Left lung (tissue), 10 donors: ENCODE data around the gene ABHD2. TPM values are rescaled to one million over a fixed set of nuclear protein-coding genes. Genes with fewer than 3 reads are reported as not detected.

Experiments used
- ATAC-seq: fragments of 200-7000 bp; cut with Tn5 transposase; one replicate; pipeline ENCODE4 v1.9.1; 2020; ENCODE audit warnings: moderate library complexity
- DNase-seq, 4 donors: peaks; one replicate each; pipeline ENCODE4 v3.0.0-alpha.2; 2013 to 2020
- H3K27ac ChIP-seq, 2 donors: fragments of 200-600 bp; sonication (generic) in 1 of 2; one replicate each; pipeline versions ENCODE4 v1.5.0 to v1.8.0; 2020 to 2021
- H3K27me3 ChIP-seq, 2 donors: fragments of 200-600 bp; sonication (generic) in 1 of 2; one replicate each; pipeline versions ENCODE4 v1.5.0 to v1.8.0; 2020 to 2021
- H3K36me3 ChIP-seq, 2 donors: fragments of 200-600 bp; sonication (generic) in 1 of 2; one replicate each; pipeline versions ENCODE4 v1.5.0 to v1.8.0; 2020 to 2021
- H3K4me1 ChIP-seq, 2 donors: fragments of 200-600 bp; one replicate each; pipeline ENCODE4 v1.8.0; 2021
- H3K4me3 ChIP-seq, 2 donors: fragments of 200-600 bp; sonication (generic) in 1 of 2; one replicate each; pipeline versions ENCODE4 v1.5.0 to v1.8.0; 2020 to 2021; ENCODE audit warnings: mild to moderate bottlenecking in 1 of 2
- H3K9me3 ChIP-seq, 2 donors: fragments of 200-600 bp; sonication (generic) in 1 of 2; one replicate each; pipeline versions ENCODE4 v1.5.0 to v1.8.0; 2020 to 2021
- intact Hi-C, 2 donors: fragments of 100-400 bp; cut with DNase I; formaldehyde crosslinking; loops; one replicate each; pipeline versions ENCODE4 v1.11.2 to v1.14.2; 2022
- polyA plus RNA-seq, 6 donors: library from polyadenylated mRNA; unstranded; fragments of 120-200 nt; gene quantifications; one replicate each; pipeline ENCODE4 v1.2.1, GENCODE V29; 2013; ENCODE audit not compliant: insufficient read length in 6 of 6
- total RNA-seq, 2 donors: library from RNA; stranded (reverse); fragmentation: NEBNext Ultra II Directional; extraction: Animal tissue kit (Norgen Biotek cat#: 25700); gene quantifications; one replicate each; pipeline ENCODE4 v1.2.1, GENCODE V29; 2021
- TF ChIP-seq, protein P1 (sequence below), 2 donors: fragments of 200-600 bp; sonication (generic) in 1 of 2; IDR thresholded peaks; one replicate each; pipeline versions ENCODE4 v1.5.0 to v1.8.0; 2021; ENCODE audit warnings: antibody characterized with exemption in 2 of 2
- donor health status: DM: no; HTN: yes; CAD: no.
- donor health status: DM: no; HTN: no; CAD: no.

The ABHD2 gene
- total and polyA plus RNA-seq, 8 donors: 35.4 to 231 (median 46.9) TPM

DNA sequence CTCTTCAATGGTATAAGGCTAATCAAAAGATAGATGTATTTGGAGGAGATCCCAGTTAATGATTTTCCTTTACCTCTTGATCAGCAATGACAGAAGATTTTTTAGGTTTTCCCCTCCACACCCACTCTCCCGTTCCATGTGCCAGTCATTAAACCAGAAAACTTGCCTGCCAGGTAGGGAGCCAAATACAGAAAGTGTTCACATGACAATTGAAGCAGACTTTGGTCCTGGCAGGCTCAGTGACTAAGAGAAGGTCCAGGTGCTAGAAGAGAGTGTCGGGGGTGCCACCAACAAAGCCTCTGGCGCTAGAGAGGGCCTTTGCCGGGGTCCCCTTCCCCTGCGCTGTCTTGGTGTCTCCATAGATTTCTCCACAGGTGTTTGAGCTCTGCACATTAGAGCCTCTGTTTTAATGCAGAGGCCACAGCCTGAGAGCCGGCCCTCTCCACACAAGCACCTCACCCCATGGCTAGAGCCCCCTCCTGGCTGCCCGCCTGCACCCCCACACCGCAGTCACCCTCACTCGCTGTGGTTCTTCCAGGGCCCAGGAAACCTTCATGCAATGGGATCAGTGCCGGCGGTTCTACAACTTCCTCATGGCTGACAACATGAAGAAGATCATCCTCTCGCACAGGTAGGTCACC lies 96.8 kb downstream of the ABHD2 start:
- no peaks in the 10 kb centered on the region for H3K9me3 ChIP-seq
- peaks cover 0 to 82% of the 10 kb centered on the region in 2 donors for H3K36me3 ChIP-seq
- no peak overlapping the region for H3K27ac ChIP-seq
- H3K4me3 ChIP-seq: no peak overlapping the region
- H3K27me3 ChIP-seq: no peaks in the 10 kb centered on the region
- peaks cover 0 to 3% of the 10 kb centered on the region in 2 donors for H3K4me1 ChIP-seq
- ATAC-seq (no peak), DNase-seq (no peak)
- TF ChIP-seq, protein P1, sequence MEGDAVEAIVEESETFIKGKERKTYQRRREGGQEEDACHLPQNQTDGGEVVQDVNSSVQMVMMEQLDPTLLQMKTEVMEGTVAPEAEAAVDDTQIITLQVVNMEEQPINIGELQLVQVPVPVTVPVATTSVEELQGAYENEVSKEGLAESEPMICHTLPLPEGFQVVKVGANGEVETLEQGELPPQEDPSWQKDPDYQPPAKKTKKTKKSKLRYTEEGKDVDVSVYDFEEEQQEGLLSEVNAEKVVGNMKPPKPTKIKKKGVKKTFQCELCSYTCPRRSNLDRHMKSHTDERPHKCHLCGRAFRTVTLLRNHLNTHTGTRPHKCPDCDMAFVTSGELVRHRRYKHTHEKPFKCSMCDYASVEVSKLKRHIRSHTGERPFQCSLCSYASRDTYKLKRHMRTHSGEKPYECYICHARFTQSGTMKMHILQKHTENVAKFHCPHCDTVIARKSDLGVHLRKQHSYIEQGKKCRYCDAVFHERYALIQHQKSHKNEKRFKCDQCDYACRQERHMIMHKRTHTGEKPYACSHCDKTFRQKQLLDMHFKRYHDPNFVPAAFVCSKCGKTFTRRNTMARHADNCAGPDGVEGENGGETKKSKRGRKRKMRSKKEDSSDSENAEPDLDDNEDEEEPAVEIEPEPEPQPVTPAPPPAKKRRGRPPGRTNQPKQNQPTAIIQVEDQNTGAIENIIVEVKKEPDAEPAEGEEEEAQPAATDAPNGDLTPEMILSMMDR (IDR thresholded peaks at IDR 0.05): no peak
- intact Hi-C loops: no loop called here

DNA sequence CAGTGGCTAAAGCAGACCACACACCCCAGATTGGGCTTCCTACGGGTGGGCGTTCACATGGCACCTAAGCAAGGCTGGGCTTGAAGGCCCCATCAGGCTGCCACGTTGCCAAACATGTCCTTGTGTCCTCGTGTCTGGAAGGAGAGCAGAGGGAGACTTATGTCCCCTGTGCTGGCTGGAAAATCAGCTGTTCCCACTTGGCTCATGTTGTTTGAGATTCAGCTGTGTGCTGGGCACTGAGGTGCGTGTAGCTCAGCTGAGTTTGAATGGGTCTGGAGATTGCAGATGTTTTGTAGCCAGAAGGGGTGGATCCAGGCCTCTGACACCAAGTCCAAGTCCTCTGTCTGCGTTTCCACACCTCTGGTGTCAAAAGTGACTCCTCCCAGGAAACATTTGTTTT lies 98.5 kb downstream of the ABHD2 start:
- Histone ChIP-seq H3K9me3 (no peaks in the 10 kb centered on the region), H3K27ac (no peak overlapping the region), H3K36me3 (peaks cover 0 to 92% of the 10 kb centered on the region in 2 donors), H3K4me1 (peaks cover 0 to 3% of the 10 kb centered on the region in 2 donors), H3K4me3 (no peak overlapping the region), H3K27me3 (no peaks in the 10 kb centered on the region)
- no peak for ATAC-seq
- intact Hi-C loops: no loop called here
- no peak for DNase-seq
- TF ChIP-seq, protein P1 (IDR thresholded peaks at IDR 0.05): no peak

DNA sequence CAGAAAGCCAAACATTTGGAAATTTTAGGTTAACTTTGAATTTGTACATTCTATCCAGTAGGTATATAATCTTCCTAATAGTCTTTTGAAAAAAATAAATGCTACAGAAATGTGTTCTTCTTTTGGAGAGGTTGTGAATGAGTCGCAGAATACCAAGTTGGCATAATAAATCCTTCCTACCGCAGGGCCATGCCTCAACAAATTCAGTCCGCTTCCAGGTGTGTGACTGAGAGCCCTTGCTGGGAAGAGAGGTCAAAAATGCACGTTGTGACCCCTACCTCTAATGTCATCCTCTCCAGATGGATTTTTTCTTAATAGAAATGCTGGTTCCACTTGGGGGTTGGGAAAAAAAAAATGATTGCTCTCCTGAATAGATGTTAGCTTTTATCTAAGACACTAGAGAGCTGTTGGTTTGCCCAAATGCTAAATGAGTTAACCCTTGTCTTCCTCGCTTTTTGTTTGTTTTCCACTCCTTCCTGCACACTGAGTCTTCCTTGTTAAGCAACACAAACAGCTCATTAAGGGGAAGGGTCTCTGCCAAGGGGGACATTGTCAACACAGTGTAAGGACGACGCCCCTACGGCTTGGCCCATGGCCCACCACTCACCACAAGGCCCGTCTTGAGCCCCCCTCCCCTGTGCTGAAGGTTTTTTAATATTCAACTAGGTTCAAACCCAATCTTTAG lies 99.2 kb downstream of the ABHD2 start:
- Histone ChIP-seq H3K4me3 (no peak overlapping the region), H3K36me3 (peaks cover 0 to 94% of the 10 kb centered on the region in 2 donors), H3K9me3 (no peaks in the 10 kb centered on the region), H3K4me1 (peaks cover 0 to 3% of the 10 kb centered on the region in 2 donors), H3K27ac (no peak overlapping the region), H3K27me3 (no peaks in the 10 kb centered on the region)
- intact Hi-C loops: no loop called here
- ATAC-seq (no peak), DNase-seq (no peak)
- TF ChIP-seq, protein P1 (IDR thresholded peaks at IDR 0.05): no peak

DNA sequence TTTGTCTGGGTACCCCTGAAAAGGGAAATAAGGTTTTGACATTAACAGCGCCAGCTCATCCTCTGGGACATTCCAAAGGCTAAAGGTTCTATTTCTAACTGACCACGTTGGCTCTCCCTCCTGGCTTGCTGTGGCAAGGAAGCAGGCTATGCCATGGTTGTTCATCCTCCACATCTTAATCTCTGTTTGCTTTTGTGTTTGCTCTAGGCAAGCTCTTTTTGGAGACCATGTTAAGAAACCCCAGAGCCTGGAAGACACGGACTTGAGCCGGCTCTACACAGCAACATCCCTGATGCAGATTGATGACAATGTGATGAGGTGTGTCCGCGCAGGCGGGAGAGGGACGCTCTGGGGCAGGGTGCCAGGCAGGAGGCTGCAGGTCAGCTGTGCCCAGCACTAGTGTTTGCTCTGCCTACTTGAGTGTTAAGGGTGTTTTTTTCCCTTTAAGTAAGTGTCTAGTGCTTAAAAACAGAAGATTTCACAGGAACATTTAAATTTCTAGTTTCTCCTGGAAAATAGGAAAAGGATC lies 99.8 kb downstream of the ABHD2 start:
- no peaks in the 10 kb centered on the region for H3K27me3 ChIP-seq
- no peak overlapping the region for H3K27ac ChIP-seq
- ATAC-seq: peak; percentile 87
- intact Hi-C loops: no loop called here
- peak in 2 of 4 donors; percentile 72 to 82 for DNase-seq
- TF ChIP-seq, protein P1 (IDR thresholded peaks at IDR 0.05): no peak
- H3K36me3 ChIP-seq: peaks cover 0 to 96% of the 10 kb centered on the region in 2 donors
- H3K9me3 ChIP-seq: no peaks in the 10 kb centered on the region
- no peak overlapping the region for H3K4me3 ChIP-seq
- H3K4me1 ChIP-seq: peaks cover 0 to 3% of the 10 kb centered on the region in 2 donors

DNA sequence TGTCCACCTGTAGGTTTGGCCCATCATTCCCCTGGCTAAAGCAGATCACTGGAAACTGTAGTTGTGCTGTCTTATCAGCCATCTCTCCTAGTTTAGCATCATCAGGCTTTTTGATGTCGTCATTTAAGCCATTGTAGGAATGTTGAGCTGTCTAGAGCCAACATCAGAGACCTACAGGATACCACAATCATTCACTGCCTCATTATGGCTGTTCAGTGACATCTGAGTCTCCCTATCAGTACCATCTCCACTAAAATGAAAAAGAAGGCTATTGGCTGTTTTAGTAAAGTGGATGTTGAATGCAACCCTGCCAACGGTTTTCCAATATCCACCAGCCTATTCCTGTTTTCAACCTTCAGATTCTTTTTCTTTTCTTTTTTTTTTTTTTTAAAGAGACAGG lies 103.9 kb downstream of the ABHD2 start:
- Histone ChIP-seq H3K27ac (no peak overlapping the region), H3K4me3 (no peak overlapping the region), H3K9me3 (no peaks in the 10 kb centered on the region), H3K4me1 (peaks cover 0 to 3% of the 10 kb centered on the region in 2 donors), H3K36me3 (peaks cover 4 to 98% of the 10 kb centered on the region in 2 donors), H3K27me3 (no peaks in the 10 kb centered on the region)
- DNase-seq (no peak), ATAC-seq (no peak)
- TF ChIP-seq, protein P1 (IDR thresholded peaks at IDR 0.05): no peak
- intact Hi-C loops: no loop called here
